Mesothelial cell of epicardium (in vitro differentiated cells): ENCODE data around the gene CWF19L2. TPM values are rescaled to one million over a fixed set of nuclear protein-coding genes. Genes with fewer than 3 reads are reported as not detected.

Experiments
- DNase-seq, 2 experiments: peaks; one replicate each; pipeline ENCODE4 v3.0.0; 2021; ENCODE audit warnings: low spot score in 2 of 2; ENCODE audit not compliant: unreplicated experiment in 2 of 2
- H3K27ac Mint-ChIP-seq: 2 replicates; pipeline ENCODE4 v1.8.0; 2021; ENCODE audit warnings: mixed read lengths
- H3K27me3 Mint-ChIP-seq: 2 replicates; pipeline ENCODE4 v1.8.0; 2021; ENCODE audit warnings: low read depth, mixed read lengths
- H3K36me3 Mint-ChIP-seq: 2 replicates; pipeline ENCODE4 v1.8.0; 2021; ENCODE audit warnings: mixed read lengths
- H3K4me1 Mint-ChIP-seq: 2 replicates; pipeline ENCODE4 v1.8.0; 2021; ENCODE audit warnings: mixed read lengths
- H3K4me3 Mint-ChIP-seq: 2 replicates; pipeline ENCODE4 v1.8.0; 2021; ENCODE audit warnings: mild to moderate bottlenecking, moderate library complexity, mixed read lengths
- H3K9me3 Mint-ChIP-seq: 2 replicates; pipeline ENCODE4 v1.8.0; 2021; ENCODE audit warnings: mixed read lengths
- total RNA-seq: library from RNA; stranded (reverse); gene quantifications from 3 replicates; pipeline ENCODE4 v1.2.1, GENCODE V29; 2021
- TF ChIP-seq, protein P1 (sequence below): fragments of 200-600 bp; sonication (generic); IDR thresholded peaks from one replicate; pipeline ENCODE4 v1.5.0; 2021; ENCODE audit warnings: antibody characterized with exemption; ENCODE audit not compliant: unreplicated experiment

CWF19L2 gene
- total RNA-seq, 1 donor from 2014 or later, result 15.9 TPM

DNA sequence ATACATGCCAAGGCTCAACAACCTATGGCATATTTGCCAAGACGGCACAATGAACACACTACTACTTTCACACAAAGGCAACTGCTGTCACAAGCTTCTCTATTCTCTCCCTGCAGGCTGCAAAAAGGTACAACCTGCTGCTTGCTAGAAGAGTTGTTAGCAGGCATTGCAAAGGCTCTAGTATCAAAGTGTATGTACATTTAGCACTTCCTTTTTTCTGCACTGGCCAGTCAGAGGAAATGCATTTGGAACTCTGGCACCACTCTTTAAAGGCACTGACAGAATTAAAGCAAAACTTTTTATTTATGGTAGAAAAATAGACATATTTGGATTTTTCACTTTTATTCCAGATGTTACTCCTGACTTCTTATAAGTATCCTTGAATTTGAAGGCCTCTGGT, 125.9 kb downstream of the CWF19L2 start:
- Mint-ChIP-seq H3K4me1 (no peaks in the 10 kb centered on the region), H3K27me3 (no peaks in the 10 kb centered on the region), H3K4me3 (no peak overlapping the region), H3K9me3 (no peaks in the 10 kb centered on the region), H3K36me3 (peaks cover 7% of the 10 kb centered on the region), H3K27ac (no peak overlapping the region)
- TF ChIP-seq, protein P1, sequence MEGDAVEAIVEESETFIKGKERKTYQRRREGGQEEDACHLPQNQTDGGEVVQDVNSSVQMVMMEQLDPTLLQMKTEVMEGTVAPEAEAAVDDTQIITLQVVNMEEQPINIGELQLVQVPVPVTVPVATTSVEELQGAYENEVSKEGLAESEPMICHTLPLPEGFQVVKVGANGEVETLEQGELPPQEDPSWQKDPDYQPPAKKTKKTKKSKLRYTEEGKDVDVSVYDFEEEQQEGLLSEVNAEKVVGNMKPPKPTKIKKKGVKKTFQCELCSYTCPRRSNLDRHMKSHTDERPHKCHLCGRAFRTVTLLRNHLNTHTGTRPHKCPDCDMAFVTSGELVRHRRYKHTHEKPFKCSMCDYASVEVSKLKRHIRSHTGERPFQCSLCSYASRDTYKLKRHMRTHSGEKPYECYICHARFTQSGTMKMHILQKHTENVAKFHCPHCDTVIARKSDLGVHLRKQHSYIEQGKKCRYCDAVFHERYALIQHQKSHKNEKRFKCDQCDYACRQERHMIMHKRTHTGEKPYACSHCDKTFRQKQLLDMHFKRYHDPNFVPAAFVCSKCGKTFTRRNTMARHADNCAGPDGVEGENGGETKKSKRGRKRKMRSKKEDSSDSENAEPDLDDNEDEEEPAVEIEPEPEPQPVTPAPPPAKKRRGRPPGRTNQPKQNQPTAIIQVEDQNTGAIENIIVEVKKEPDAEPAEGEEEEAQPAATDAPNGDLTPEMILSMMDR, result no peak
- no peak for DNase-seq

- Mint-ChIP-seq H3K4me3 (no peak overlapping the region), H3K36me3 (peaks cover 13% of the 10 kb centered on the region), H3K27ac (no peak overlapping the region), H3K27me3 (no peaks in the 10 kb centered on the region), H3K4me1 (no peaks in the 10 kb centered on the region), H3K9me3 (no peaks in the 10 kb centered on the region)
- no peak for DNase-seq
- TF ChIP-seq, protein P1, result no peak
Measured at GRCh38 chr11:107329164-107329563, 128.5 kb downstream of the CWF19L2 start.

GRCh38 chr11:107316426-107316825, 141.2 kb downstream of the CWF19L2 start:
- Mint-ChIP-seq H3K36me3 (peaks cover 36% of the 10 kb centered on the region), H3K27ac (no peak overlapping the region), H3K9me3 (peaks cover 35% of the 10 kb centered on the region), H3K27me3 (no peaks in the 10 kb centered on the region), H3K4me3 (no peak overlapping the region), H3K4me1 (no peaks in the 10 kb centered on the region)
- no peak for DNase-seq
- TF ChIP-seq, protein P1, result no peak

DNA sequence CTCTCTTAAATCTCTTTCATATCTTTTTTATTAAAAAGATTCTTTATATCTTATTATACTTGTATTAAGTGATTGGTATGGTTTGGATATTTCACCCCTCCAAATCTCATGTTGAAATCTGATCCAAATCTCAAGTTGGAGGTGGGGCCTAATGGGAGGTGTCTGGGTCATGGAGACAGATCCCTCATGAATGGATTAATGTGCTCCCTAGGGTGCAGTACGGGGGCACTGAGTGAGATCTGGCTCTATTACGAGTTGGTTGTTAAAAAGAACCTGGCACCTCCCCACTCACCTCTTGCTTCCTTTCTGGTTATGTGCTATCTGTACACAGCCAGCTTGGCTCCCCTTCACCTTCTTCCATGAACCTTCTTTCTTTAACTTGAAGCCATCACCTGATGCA, 149.6 kb downstream of the CWF19L2 start:
- Mint-ChIP-seq H3K27ac (no peak overlapping the region), H3K27me3 (no peaks in the 10 kb centered on the region), H3K4me1 (no peaks in the 10 kb centered on the region), H3K36me3 (peaks cover 26% of the 10 kb centered on the region), H3K4me3 (no peak overlapping the region), H3K9me3 (no peaks in the 10 kb centered on the region)
- no peak for DNase-seq
- TF ChIP-seq, protein P1, result no peak

GRCh38 chr11:107301878-107302277, 155.7 kb downstream of the CWF19L2 start:
- Mint-ChIP-seq H3K27me3 (no peaks in the 10 kb centered on the region), H3K4me3 (no peak overlapping the region), H3K9me3 (peaks cover 8% of the 10 kb centered on the region), H3K4me1 (no peaks in the 10 kb centered on the region), H3K27ac (no peak overlapping the region), H3K36me3 (peaks cover 27% of the 10 kb centered on the region)
- TF ChIP-seq, protein P1, result no peak
- DNase-seq, result no peak
